22Rv1 (cell line): Measurements from ENCODE around the gene KCNT2.

Source experiments
- CTCF ChIP-seq: fragments of 450-650 bp; IDR thresholded peaks from 2 replicates; pipeline ENCODE4 v1.5.1; 2017; ENCODE audit warnings: mild to moderate bottlenecking
- ZFX ChIP-seq: fragments of 450-650 bp; IDR thresholded peaks from 2 replicates; pipeline ENCODE4 v1.6.1; 2017; ENCODE audit warnings: antibody characterized with exemption, borderline replicate concordance

- TF ChIP-seq CTCF (no peak), ZFX (no peak)
Measured at GRCh38 chr1:196401452-196401833, 206.8 kb downstream of the KCNT2 start.
